Endothelial cell of hepatic sinusoid (primary cell): ENCODE measurements around the gene SSBP2.

Experiments used
- in situ Hi-C: cut with HindIII; loops from 2 replicates; pipeline ENCODE4 v1.10.0; 2017; ENCODE audit warnings: low sequenced_read_pairs

SSBP2 gene

DNA sequence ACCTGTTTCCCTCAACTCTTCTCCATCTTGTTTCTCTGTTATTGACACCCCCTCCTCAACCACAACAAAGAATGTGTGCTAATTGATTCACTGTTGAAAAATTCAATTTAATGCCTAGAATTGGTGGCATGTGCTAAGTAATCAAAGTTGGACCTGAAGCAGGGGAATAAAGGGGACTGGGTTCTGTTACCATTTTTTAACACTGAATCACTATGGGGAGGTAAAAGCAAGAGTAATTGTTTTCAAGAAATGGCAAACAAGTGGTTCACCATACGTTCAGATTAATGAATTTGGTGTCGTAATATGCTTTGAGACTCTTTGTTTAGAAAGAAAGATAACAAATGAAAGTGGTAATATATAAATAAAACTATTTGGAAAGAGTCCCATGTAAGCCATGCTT, 17.0 kb upstream of the SSBP2 start:
- in situ Hi-C loops, result no loop called here

- in situ Hi-C loops, result no loop called here
Observed at GRCh38 chr5:81767097-81767496, 16.2 kb upstream of the SSBP2 start.

- in situ Hi-C loops, result no loop called here
Observed at GRCh38 chr5:81766611-81767010, 15.7 kb upstream of the SSBP2 start.

- in situ Hi-C loops, result no loop called here
Observed at GRCh38 chr5:81763294-81763928, 12.5 kb upstream of the SSBP2 start.

- in situ Hi-C loops, result no loop called here
Observed at GRCh38 chr5:81762853-81763252, 12.0 kb upstream of the SSBP2 start.

GRCh38 chr5:81762401-81762800, 11.5 kb upstream of the SSBP2 start:
- in situ Hi-C loops, result no loop called here

DNA sequence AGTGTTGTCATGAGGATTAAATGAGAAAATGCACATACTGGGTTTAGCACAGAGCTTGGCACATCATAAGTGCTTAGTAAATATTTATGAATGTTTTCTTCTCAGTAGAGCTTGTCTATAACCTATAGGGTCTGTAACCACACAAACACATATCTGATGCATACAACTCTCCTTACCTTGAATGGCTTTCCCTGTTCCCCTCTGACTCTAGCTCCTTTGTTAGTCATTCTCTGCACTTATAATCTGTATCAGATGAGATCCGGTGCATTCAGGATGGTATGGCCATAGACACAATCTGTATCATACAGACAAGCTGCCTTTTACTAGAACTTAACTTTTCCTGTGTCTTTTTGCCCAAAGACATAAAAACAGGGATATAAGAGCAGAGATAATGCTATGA, 11.1 kb upstream of the SSBP2 start:
- in situ Hi-C loops, result no loop called here

GRCh38 chr5:81761270-81761669, 10.4 kb upstream of the SSBP2 start:
- in situ Hi-C loops, result no loop called here

DNA sequence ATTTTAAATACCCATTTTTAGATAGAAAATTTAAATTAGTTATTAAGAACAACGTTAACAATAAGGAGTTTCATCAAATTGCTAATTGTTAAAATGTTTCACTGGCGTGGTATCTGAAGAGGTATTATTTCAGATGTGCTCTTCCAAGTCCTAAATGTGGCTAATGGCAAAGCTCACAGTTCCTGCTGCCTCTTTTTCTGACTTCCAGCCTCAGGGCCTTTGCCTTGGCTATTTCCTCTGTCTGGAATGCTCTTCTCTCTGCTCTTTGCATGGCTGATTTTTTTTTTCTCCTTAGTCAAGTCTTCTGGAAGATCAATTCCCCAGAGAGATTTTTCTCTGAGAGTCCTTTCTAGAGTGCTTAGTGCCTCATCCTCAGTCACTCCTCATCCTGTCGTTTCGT, 9.6 kb upstream of the SSBP2 start:
- in situ Hi-C loops, result no loop called here

GRCh38 chr5:81759632-81760005, 8.7 kb upstream of the SSBP2 start:
- in situ Hi-C loops, result no loop called here

DNA sequence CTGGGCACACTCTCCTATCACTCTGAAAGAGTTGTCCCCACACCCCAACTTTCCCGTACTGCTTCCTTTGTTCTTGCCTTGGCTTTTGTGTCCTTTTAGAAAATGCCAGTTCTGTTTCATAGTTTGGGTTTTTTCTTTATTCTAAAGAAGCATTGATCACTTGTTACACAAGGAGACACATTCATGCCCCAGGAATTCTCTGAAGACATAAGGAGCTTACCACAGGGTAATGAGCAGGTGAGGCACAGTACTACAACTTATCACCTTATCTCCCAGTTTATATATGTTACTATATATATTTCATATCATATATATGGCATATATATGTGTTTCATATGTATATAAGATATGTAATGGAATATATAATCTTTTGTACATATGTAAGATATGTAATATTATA, 6.5 kb upstream of the SSBP2 start:
- in situ Hi-C loops, result no loop called here

- in situ Hi-C loops, result no loop called here
Observed at GRCh38 chr5:81756016-81756415, 5.1 kb upstream of the SSBP2 start.

GRCh38 chr5:81755320-81755719, 4.4 kb upstream of the SSBP2 start:
- in situ Hi-C loops, result no loop called here

DNA sequence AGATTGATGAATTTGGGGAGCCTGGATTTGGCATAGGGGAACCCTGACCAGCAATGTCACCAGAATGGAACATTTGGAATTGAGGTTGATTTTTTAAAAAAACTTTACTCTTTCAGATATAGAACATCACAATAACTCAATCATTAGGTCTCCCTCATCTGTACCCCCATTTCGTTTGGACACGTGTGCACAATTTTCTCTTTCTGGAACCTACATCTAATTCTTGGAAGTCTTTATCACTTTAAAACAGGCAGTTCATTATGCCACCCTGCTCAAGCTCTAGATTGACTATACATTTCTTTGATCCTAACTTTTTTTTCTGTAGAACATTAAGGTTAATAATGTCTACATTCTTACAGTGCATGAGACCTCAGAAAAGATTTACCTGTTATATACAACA, 3.7 kb upstream of the SSBP2 start:
- in situ Hi-C loops, result no loop called here

DNA sequence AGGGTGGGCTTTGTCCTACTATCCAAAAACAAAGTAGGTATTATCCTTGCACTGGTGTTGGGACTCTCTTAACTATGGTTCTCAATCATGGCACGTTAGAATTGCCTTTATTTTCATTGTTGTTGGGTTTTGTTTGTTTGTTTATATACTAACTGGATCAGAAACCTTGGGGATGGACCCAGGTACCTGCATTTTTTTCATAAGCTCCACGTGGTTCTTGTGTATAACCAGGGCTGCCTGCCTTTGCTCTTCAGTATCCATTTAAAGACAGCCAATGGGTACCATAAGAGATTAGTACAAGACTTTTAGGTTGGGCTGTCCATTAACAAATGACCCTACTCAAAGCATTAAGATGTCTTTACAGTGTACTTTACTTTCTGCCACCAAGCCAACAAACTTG, 2.5 kb upstream of the SSBP2 start:
- in situ Hi-C loops, result no loop called here

GRCh38 chr5:81752644-81752963, 1.7 kb upstream of the SSBP2 start:
- in situ Hi-C loops, result no loop called here

GRCh38 chr5:81751836-81752643, 1.1 kb upstream of the SSBP2 start:
- in situ Hi-C loops, result no loop called here

GRCh38 chr5:81750308-81751008, 439 bp downstream of the SSBP2 start:
- in situ Hi-C loops, result no loop called here

DNA sequence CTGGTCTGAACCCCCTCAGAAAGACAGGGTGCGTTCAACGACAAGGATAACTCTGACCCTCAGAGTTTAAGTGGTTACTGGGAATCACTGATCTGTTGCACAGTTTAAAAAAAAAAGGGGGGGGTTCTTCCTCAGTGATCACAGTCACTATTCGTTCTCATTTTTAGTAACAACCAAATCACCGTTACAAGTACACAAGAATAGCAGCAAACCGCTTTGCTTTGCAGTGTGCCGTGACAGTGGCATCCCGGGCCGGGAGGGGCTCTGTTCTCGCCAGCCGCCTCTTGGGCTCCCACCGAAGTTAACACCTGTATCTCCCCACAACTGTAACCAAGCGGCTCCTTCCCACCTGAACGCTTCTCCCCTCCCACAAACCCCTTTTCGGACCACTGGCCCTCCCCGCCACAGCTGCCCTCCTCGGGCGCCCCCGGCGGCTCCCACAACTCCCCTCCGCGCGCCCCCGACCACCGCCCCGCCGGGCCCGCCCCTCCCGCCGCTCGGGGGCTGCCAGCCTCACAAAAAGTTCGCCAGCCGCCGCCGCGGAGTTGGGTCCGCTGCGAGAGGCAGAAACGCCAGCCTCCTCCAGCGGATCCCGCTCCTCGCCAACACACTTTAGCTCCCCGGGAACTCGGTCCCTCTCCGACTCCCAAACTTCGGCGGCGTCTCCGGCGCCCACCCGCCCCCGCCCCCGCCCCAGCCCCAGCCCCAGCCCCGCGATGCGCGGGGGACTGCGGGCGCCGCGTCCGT, 1.2 kb downstream of the SSBP2 start:
- in situ Hi-C loops, result no loop called here

DNA sequence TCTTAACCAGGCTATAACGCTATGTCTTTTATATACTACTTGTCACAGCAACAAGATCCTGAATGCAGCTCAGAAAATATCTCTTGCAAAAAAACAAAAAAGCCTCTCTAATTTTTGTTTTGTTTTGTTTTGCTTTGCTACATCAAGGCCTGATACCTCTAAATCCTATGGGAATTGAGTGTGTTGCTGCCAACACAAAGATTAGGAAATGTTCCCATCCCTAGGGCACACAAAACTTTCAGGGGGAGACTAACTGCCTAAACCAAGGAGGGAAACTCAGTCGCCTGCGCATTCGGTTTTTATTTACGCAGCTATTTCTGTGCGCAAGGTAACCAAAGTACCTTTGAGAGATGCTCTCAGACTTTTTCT, 1.7 kb downstream of the SSBP2 start:
- in situ Hi-C loops, result no loop called here

DNA sequence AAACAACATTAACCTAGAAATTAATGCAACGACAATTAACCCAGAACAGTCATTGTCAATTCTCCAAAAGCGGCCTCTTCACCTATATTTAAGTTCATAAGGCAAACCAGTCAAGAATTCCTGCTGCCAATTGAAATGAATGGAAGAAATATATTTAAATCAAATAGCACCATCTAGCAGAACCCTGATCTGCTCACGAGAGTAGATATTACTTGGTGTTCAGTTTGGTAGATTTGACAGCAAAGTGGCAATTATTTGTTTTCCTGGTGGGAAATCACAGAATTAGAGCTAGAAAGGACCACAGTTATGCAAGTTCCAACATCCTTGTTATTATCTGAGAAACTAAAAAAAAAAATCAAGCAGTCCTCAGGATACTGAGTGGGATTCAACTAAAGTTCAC, 2.3 kb downstream of the SSBP2 start:
- in situ Hi-C loops, result no loop called here

DNA sequence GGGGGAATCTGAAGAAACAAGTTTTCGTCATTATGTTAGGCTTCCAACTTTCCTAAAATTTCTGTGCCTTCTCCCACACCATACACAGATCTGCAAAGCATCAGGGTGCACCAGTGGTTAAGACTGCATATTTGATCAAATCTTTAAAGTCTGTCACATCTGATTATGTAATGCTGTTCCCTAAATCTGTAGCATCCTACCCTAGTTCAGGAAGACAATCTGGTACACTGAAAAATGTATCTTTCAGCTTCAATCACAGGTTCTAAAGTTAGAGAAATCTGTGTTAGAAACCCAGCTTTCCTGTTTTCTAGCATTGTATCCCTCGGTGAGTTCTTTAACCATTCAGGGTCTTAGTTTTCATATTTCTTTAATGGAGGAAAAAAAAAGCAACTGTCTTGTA, 3.9 kb downstream of the SSBP2 start:
- in situ Hi-C loops, result no loop called here
